ENCODE data around the gene GALNT2. TPM values are rescaled to one million over a fixed set of nuclear protein-coding genes. Genes with fewer than 3 reads are reported as not detected.

The GALNT2 gene
- total RNA-seq, 1 donor from 2014 or later = 60.7 TPM

GRCh38 chr1:230077011-230077410 lies 10.0 kb downstream of the GALNT2 start:
- H3K27me3 ChIP-seq (ENCODE audit: control insufficient read depth, insufficient read depth, low read length) = no peaks in the 10 kb centered on the region
- H3K4me3 ChIP-seq (ENCODE audit: low read depth, low read length) = no peak overlapping the region
- H3K36me3 ChIP-seq (ENCODE audit: control insufficient read depth, insufficient read depth, low read length) = no peaks in the 10 kb centered on the region
- DNase-seq (ENCODE audit: low read depth) = no peak
- TF ChIP-seq CTCF (IDR thresholded peaks at IDR 0.05; ENCODE audit: insufficient read depth, low read length, poor library complexity, severe bottlenecking) = no peak

- H3K27me3 ChIP-seq (ENCODE audit: control insufficient read depth, insufficient read depth, low read length) = no peaks in the 10 kb centered on the region
- H3K4me3 ChIP-seq (ENCODE audit: low read depth, low read length) = no peak overlapping the region
- no peak for TF ChIP-seq CTCF (IDR thresholded peaks at IDR 0.05; ENCODE audit: insufficient read depth, low read length, poor library complexity, severe bottlenecking)
- H3K36me3 ChIP-seq (ENCODE audit: control insufficient read depth, insufficient read depth, low read length) = no peaks in the 10 kb centered on the region
- no peak for DNase-seq (ENCODE audit: low read depth)
These were observed 10.6 kb downstream of the GALNT2 start for GRCh38 chr1:230077436-230078213.

- DNase-seq (ENCODE audit: low read depth) = no peak
- Histone ChIP-seq H3K4me3 (ENCODE audit: low read depth, low read length) (no peak overlapping the region), H3K36me3 (ENCODE audit: control insufficient read depth, insufficient read depth, low read length) (no peaks in the 10 kb centered on the region), H3K27me3 (ENCODE audit: control insufficient read depth, insufficient read depth, low read length) (no peaks in the 10 kb centered on the region)
- no peak for TF ChIP-seq CTCF (IDR thresholded peaks at IDR 0.05; ENCODE audit: insufficient read depth, low read length, poor library complexity, severe bottlenecking)
These were observed 12.4 kb downstream of the GALNT2 start for GRCh38 chr1:230079199-230080024.

GRCh38 chr1:230080822-230081221 lies 13.8 kb downstream of the GALNT2 start:
- no peaks in the 10 kb centered on the region for H3K27me3 ChIP-seq (ENCODE audit: control insufficient read depth, insufficient read depth, low read length)
- no peak for TF ChIP-seq CTCF (IDR thresholded peaks at IDR 0.05; ENCODE audit: insufficient read depth, low read length, poor library complexity, severe bottlenecking)
- no peak overlapping the region for H3K4me3 ChIP-seq (ENCODE audit: low read depth, low read length)
- no peaks in the 10 kb centered on the region for H3K36me3 ChIP-seq (ENCODE audit: control insufficient read depth, insufficient read depth, low read length)
- DNase-seq (ENCODE audit: low read depth) = no peak

- Histone ChIP-seq H3K4me3 (ENCODE audit: low read depth, low read length) (no peak overlapping the region), H3K27me3 (ENCODE audit: control insufficient read depth, insufficient read depth, low read length) (no peaks in the 10 kb centered on the region), H3K36me3 (ENCODE audit: control insufficient read depth, insufficient read depth, low read length) (no peaks in the 10 kb centered on the region)
- no peak for DNase-seq (ENCODE audit: low read depth)
- no peak for TF ChIP-seq CTCF (IDR thresholded peaks at IDR 0.05; ENCODE audit: insufficient read depth, low read length, poor library complexity, severe bottlenecking)
These were observed 14.7 kb downstream of the GALNT2 start for GRCh38 chr1:230081751-230082150.

Measured in kidney epithelial cell (primary cell).